Suprapubic skin (tissue), 4 donors: ENCODE results near the gene CRYBA1.

ENCODE experiments used
- CTCF ChIP-seq, 2 donors: fragments of 200-600 bp in 1 of 2; fragments of 450-650 bp in 1 of 2; sonication (generic) in 1 of 2; IDR thresholded peaks; one replicate each; pipeline ENCODE4 v1.5.1; 2016 to 2019; ENCODE audit warnings: antibody characterized with exemption in 2 of 2, mild to moderate bottlenecking in 1 of 2, moderate library complexity in 1 of 2
- EP300 ChIP-seq: sonication (generic); formaldehyde crosslinking; IDR thresholded peaks from one replicate; pipeline ENCODE4 v1.6.1; 2017; ENCODE audit warnings: antibody characterized with exemption
- POLR2A ChIP-seq, 2 donors: fragments of 450-650 bp; IDR thresholded peaks; one replicate each; pipeline ENCODE4 v1.6.1; 2017; ENCODE audit warnings: antibody characterized with exemption in 2 of 2, mild to moderate bottlenecking in 2 of 2, moderate library complexity in 2 of 2
- POLR2AphosphoS5 ChIP-seq, 3 donors: sonication (generic); formaldehyde crosslinking; IDR thresholded peaks; one replicate each; pipeline ENCODE4 v1.6.1; 2017; ENCODE audit warnings: antibody characterized with exemption in 3 of 3

GRCh38 chr17:29283496-29283895 lies 36.8 kb downstream of the CRYBA1 start:
- TF ChIP-seq CTCF (IDR thresholded peaks at IDR 0.05) (no peak), POLR2A (IDR thresholded peaks at IDR 0.05) (no peak), EP300 (no peak), POLR2AphosphoS5 (IDR thresholded peaks at IDR 0.05) (no peak)
